HCT116 (cell line): ENCODE results near the gene ZNF8. TPM values are rescaled to one million over a fixed set of nuclear protein-coding genes. Genes with fewer than 3 reads are reported as not detected.

Experiments
- ATAC-seq: fragments of 200-7000 bp; cut with Tn5 transposase; 2 replicates; pipeline ENCODE4 v1.9.1; 2020; ENCODE audit warnings: mild to moderate bottlenecking, moderate library complexity
- BruUV-seq: library from RNA; stranded (reverse); fragments of 400-500 nt; replicated peaks from 2 replicates; lab custom pipeline; 2021; lab: Mats Ljungman, UMichigan
- CTCF ChIA-PET: fragments of 300-600 bp; sonication (Branson Sonifier 250); formaldehyde crosslinking; loops from one replicate; lab custom pipeline; 2021; ENCODE audit warnings: antibody characterized with exemption; lab: Charles Lee
- POLR2A ChIA-PET: fragments of 300-600, 350-600 bp; sonication (Branson Sonifier 250); formaldehyde crosslinking; loops from one replicate; lab custom pipeline; 2021; ENCODE audit warnings: antibody characterized with exemption; lab: Charles Lee
- RAD21 ChIA-PET, 2 experiments: fragments of 300-600 bp; sonication (Branson Sonifier 250); formaldehyde crosslinking; loops; one replicate each; lab custom pipeline; 2023; ENCODE audit warnings: low total read pairs in 2 of 2; ENCODE audit not compliant: uncharacterized antibody in 2 of 2, unreplicated experiment in 2 of 2, low non-redundant PET in 1 of 2; lab: Charles Lee
- DNase-seq: peaks from one replicate; pipeline ENCODE4 v3.0.0-alpha.2; 2010; ENCODE audit warnings: low read depth, low spot score
- H2AFZ ChIP-seq: fragments of 200-600 bp; shearing (Covaris generic), sonication (generic); 2 replicates; pipeline ENCODE4 v1.6.1; 2017; ENCODE audit warnings: low read depth, mixed run types, mixed read lengths, antibody characterized with exemption, low read length; ENCODE audit not compliant: poor library complexity, severe bottlenecking
- H3K27ac ChIP-seq: 2 replicates; pipeline ENCODE4 v1.5.1; 2012; ENCODE audit warnings: low read depth, low read length
- H3K27me3 ChIP-seq: fragments of 200-600 bp; sonication (generic); 2 replicates; pipeline ENCODE4 v1.6.1; 2016; ENCODE audit warnings: mixed run types, low read length, mixed read lengths; ENCODE audit not compliant: insufficient read depth
- H3K36me3 ChIP-seq, 2 experiments: fragments of 200-500 bp in 1 of 2; fragments of 200-600 bp in 1 of 2; sonication (Bioruptor generic) in 1 of 2; sonication (generic) in 1 of 2; 2 replicates each; pipeline versions ENCODE4 v1.5.1 to v1.6.1; 2014 to 2016; ENCODE audit warnings: low read length in 2 of 2, inconsistent platforms in 1 of 2, mixed read lengths in 1 of 2, mixed run types in 1 of 2; ENCODE audit not compliant: insufficient read depth in 2 of 2, control insufficient read depth in 1 of 2
- H3K4me1 ChIP-seq, 2 experiments: fragments of 200-600 bp in 1 of 2; sonication (generic) in 1 of 2; 2 replicates each; pipeline versions ENCODE4 v1.5.1 to v1.6.1; 2012 to 2017; ENCODE audit warnings: low read length in 2 of 2, inconsistent platforms in 1 of 2, mild to moderate bottlenecking in 1 of 2, mixed read lengths in 1 of 2, mixed run types in 1 of 2, moderate library complexity in 1 of 2; ENCODE audit not compliant: insufficient read depth in 2 of 2, control insufficient read depth in 1 of 2
- H3K4me2 ChIP-seq: fragments of 200-600 bp; sonication (generic); 2 replicates; pipeline ENCODE4 v1.6.1; 2017; ENCODE audit warnings: mixed run types, low read length, mixed read lengths
- H3K4me3 ChIP-seq, 2 experiments: fragments of 200-600 bp in 1 of 2; sonication (generic) in 1 of 2; replicated peaks in 1 of 2; 2 replicates each; pipeline ENCODE4 v1.5.1; 2011 to 2016; ENCODE audit warnings: low read length in 2 of 2, control low read depth in 1 of 2, low read depth in 1 of 2, mild to moderate bottlenecking in 1 of 2, mixed read lengths in 1 of 2, mixed run types in 1 of 2
- H3K79me2 ChIP-seq: fragments of 200-600 bp; sonication (generic); 2 replicates; pipeline ENCODE4 v1.6.1; 2017; ENCODE audit warnings: mild to moderate bottlenecking, mixed run types, low read length, moderate library complexity, mixed read lengths; ENCODE audit not compliant: insufficient read depth
- H3K9ac ChIP-seq: fragments of 200-600 bp; sonication (generic); 2 replicates; pipeline ENCODE4 v1.6.1; 2016; ENCODE audit warnings: low read length, mixed read lengths
- H3K9me2 ChIP-seq: fragments of 200-600 bp; sonication (generic), shearing (Covaris generic); 2 replicates; pipeline ENCODE4 v1.6.1; 2017; ENCODE audit warnings: mixed run types, mild to moderate bottlenecking, moderate library complexity; ENCODE audit not compliant: insufficient read depth
- H3K9me3 ChIP-seq, 2 experiments: fragments of 200-500 bp in 1 of 2; fragments of 200-600 bp in 1 of 2; sonication (Bioruptor generic) in 1 of 2; sonication (generic) in 1 of 2; 2 replicates each; pipeline ENCODE4 v1.6.1; 2014 to 2017; ENCODE audit warnings: low read length in 2 of 2, mixed read lengths in 2 of 2, inconsistent platforms in 1 of 2, low read depth in 1 of 2, mild to moderate bottlenecking in 1 of 2, mixed run types in 1 of 2, moderate library complexity in 1 of 2; ENCODE audit not compliant: control insufficient read depth in 1 of 2, insufficient read depth in 1 of 2
- H4K20me1 ChIP-seq: fragments of 200-600 bp; sonication (generic), shearing (Covaris generic); 2 replicates; pipeline ENCODE4 v1.6.1; 2017; ENCODE audit warnings: mixed run types, mild to moderate bottlenecking, moderate library complexity; ENCODE audit not compliant: insufficient read depth
- JUND ChIP-seq: IDR thresholded peaks from 2 replicates; pipeline ENCODE4 v1.6.1; 2012
- MAX ChIP-seq: IDR thresholded peaks from 2 replicates; pipeline ENCODE4 v1.6.1; 2012
- SP1 ChIP-seq: IDR thresholded peaks from 2 replicates; pipeline ENCODE4 v1.6.1; 2012; ENCODE audit warnings: low read depth
- SRF ChIP-seq: IDR thresholded peaks from 2 replicates; pipeline ENCODE4 v1.6.1; 2012; ENCODE audit warnings: low read depth
- YY1 ChIP-seq: IDR thresholded peaks from 2 replicates; pipeline ENCODE4 v1.6.1; 2011; ENCODE audit warnings: low read length, low read depth, moderate library complexity, mild to moderate bottlenecking; ENCODE audit not compliant: insufficient replicate concordance; ENCODE audit errors: extremely low read depth
- ZNF274 ChIP-seq: fragments of 200-500 bp; sonication (Bioruptor generic); IDR thresholded peaks from 2 replicates; pipeline ENCODE4 v1.6.1; 2014; ENCODE audit warnings: mild to moderate bottlenecking, low read depth, low read length, inconsistent platforms
- intact Hi-C: fragments of 100-400 bp; cut with micrococcal nuclease; formaldehyde crosslinking; loops from 2 replicates; pipeline ENCODE4 v1.10.0; 2022
- total RNA-seq: library from RNA; stranded (reverse); gene quantifications from one replicate; pipeline ENCODE4 v1.2.1, GENCODE V29; 2021; ENCODE audit not compliant: unreplicated experiment

The ZNF8 gene
- total RNA-seq, 1 experiment from 2014 or later, result 6.4 TPM

- H3K4me2 ChIP-seq, result no peak overlapping the region
- ChIA-PET RAD21 (no interaction called here), CTCF (no interaction called here), POLR2A (no interaction called here)
- DNase-seq, result no peak
- no peaks in the 10 kb centered on the region for H3K79me2 ChIP-seq
- H3K27ac ChIP-seq, result no peak overlapping the region
- intact Hi-C loops, result no loop called here
- no peaks in the 10 kb centered on the region for H3K4me1 ChIP-seq
- H3K27me3 ChIP-seq, result no peaks in the 10 kb centered on the region
- no TSS peak for BruUV-seq
- H3K9ac ChIP-seq, result no peak overlapping the region
- peaks cover 69 to 70% of the 10 kb centered on the region in 2 experiments; a peak in 3 of 4 replicates for H3K9me3 ChIP-seq
- no peak; the same call in 1 of the 2 replicates for ATAC-seq
- peak; percentile 99 for TF ChIP-seq ZNF274
- no peak for TF ChIP-seq YY1
- peaks cover 12 to 51% of the 10 kb centered on the region in 2 experiments for H3K36me3 ChIP-seq
- no peaks in the 10 kb centered on the region for H4K20me1 ChIP-seq
- H3K4me3 ChIP-seq, result no peak overlapping the region; a peak in 1 of 4 replicates
- H2AFZ ChIP-seq, result no peak overlapping the region
- no peaks in the 10 kb centered on the region for H3K9me2 ChIP-seq
These were observed 16.5 kb upstream of the ZNF8 start for GRCh38 chr19:58261968-58262921.

GRCh38 chr19:58262922-58263296, 15.8 kb upstream of the ZNF8 start:
- DNase-seq, result no peak
- no peak overlapping the region for H3K4me3 ChIP-seq
- no peak overlapping the region for H2AFZ ChIP-seq
- no peaks in the 10 kb centered on the region for H3K9me2 ChIP-seq
- H3K36me3 ChIP-seq, result peaks cover 8 to 44% of the 10 kb centered on the region in 2 experiments
- H4K20me1 ChIP-seq, result no peaks in the 10 kb centered on the region
- peaks cover 62 to 64% of the 10 kb centered on the region in 2 experiments; a peak in 3 of 4 replicates for H3K9me3 ChIP-seq
- TF ChIP-seq YY1, result no peak
- no peak for TF ChIP-seq JUND
- TF ChIP-seq SP1, result no peak
- TF ChIP-seq SRF, result no peak
- no peak for TF ChIP-seq MAX
- no peak for TF ChIP-seq ZNF274
- no peak overlapping the region for H3K4me2 ChIP-seq
- ChIA-PET CTCF (no interaction called here), POLR2A (no interaction called here), RAD21 (no interaction called here)
- no peaks in the 10 kb centered on the region for H3K27me3 ChIP-seq
- BruUV-seq, result TSS peak; percentile 28
- H3K4me1 ChIP-seq, result no peaks in the 10 kb centered on the region
- no peak overlapping the region for H3K9ac ChIP-seq
- H3K79me2 ChIP-seq, result no peaks in the 10 kb centered on the region
- intact Hi-C loops, result no loop called here
- H3K27ac ChIP-seq, result no peak overlapping the region
- no peak for ATAC-seq
